Heart left ventricle (tissue), 16 donors: Measurements from ENCODE around the gene MPDZ. TPM values are rescaled to one million over a fixed set of nuclear protein-coding genes. Genes with fewer than 3 reads are reported as not detected.

Source experiments
- ATAC-seq, 4 donors: fragments of 200-7000 bp; cut with Tn5 transposase; one replicate each; pipeline ENCODE4 v1.9.1; 2020 to 2022; ENCODE audit warnings: moderate library complexity in 4 of 4, mild to moderate bottlenecking in 3 of 4, moderate number of reproducible peaks in 1 of 4
- DNase-seq, 5 donors: peaks; one replicate each; pipeline ENCODE4 v3.0.0-alpha.2; 2020
- H3K27ac ChIP-seq, 12 donors: fragments of 200-600 bp; sonication (generic) in 4 of 12; one replicate each; pipeline versions ENCODE4 v1.5.0 to v1.8.0; 2016 to 2022; ENCODE audit warnings: mild to moderate bottlenecking in 2 of 12
- H3K27me3 ChIP-seq, 9 donors: fragments of 200-600 bp; sonication (generic) in 2 of 9; one replicate each; pipeline versions ENCODE4 v1.5.1 to v1.8.0; 2016 to 2022; ENCODE audit warnings: mild to moderate bottlenecking in 3 of 9
- H3K36me3 ChIP-seq, 9 donors: fragments of 200-600 bp; sonication (generic) in 2 of 9; one replicate each; pipeline versions ENCODE4 v1.5.0 to v1.8.0; 2018 to 2022; ENCODE audit warnings: mild to moderate bottlenecking in 2 of 9
- H3K4me1 ChIP-seq, 12 donors: fragments of 200-600 bp; sonication (generic) in 4 of 12; one replicate each; pipeline versions ENCODE4 v1.5.0 to v1.8.0; 2016 to 2022; ENCODE audit warnings: mild to moderate bottlenecking in 3 of 12
- H3K4me3 ChIP-seq, 12 donors: fragments of 200-600 bp; sonication (generic) in 4 of 12; one replicate each; pipeline versions ENCODE4 v1.5.0 to v1.8.0; 2017 to 2022; ENCODE audit warnings: mild to moderate bottlenecking in 9 of 12, moderate library complexity in 4 of 12
- H3K9me3 ChIP-seq, 12 donors: fragments of 200-600 bp; sonication (generic) in 4 of 12; one replicate each; pipeline versions ENCODE4 v1.5.0 to v1.8.0; 2016 to 2022; ENCODE audit warnings: mild to moderate bottlenecking in 1 of 12
- POLR2A ChIP-seq, 2 donors: fragments of 450-650 bp; IDR thresholded peaks; one replicate each; pipeline ENCODE4 v1.6.1; 2017; ENCODE audit warnings: antibody characterized with exemption in 2 of 2, mild to moderate bottlenecking in 2 of 2, moderate library complexity in 2 of 2
- WGBS, 4 donors: extraction: QIAGEN DNeasy Blood & Tissue Kit in 2 of 4; methylation state at CpG; one replicate each; pipeline versions ENCODE4 v1.1.5 to v1.1.7; 2013 to 2018; 5-methylcytosine and 5-hydroxymethylcytosine counted together
- intact Hi-C, 10 donors: fragments of 100-400 bp; cut with DNase I; formaldehyde crosslinking; loops; one replicate each; pipeline versions ENCODE4 v1.11.1 to v1.14.2; 2022
- polyA plus RNA-seq, 2 donors: library from polyadenylated mRNA; stranded (reverse); fragments of 200-250 nt; gene quantifications; one replicate each; pipeline ENCODE4 v1.2.3, GENCODE V29; 2013
- total RNA-seq, 9 donors: library from RNA; depleted of rRNA in 2 of 9; stranded (reverse); fragments of >200 nt in 2 of 9; fragmentation: NEBNext Ultra II Directional in 3 of 9; extraction: Animal tissue kit (Norgen Biotek cat#: 25700) in 3 of 9; gene quantifications; one replicate each; pipeline versions ENCODE4 v1.1.0 to v1.2.4, GENCODE V29; 2016 to 2023
- TF ChIP-seq, protein P1 (sequence below), 12 donors: fragments of 200-600 bp; sonication (generic) in 4 of 12; IDR thresholded peaks; one replicate each; pipeline versions ENCODE4 v1.5.0 to v1.8.0; 2018 to 2022; ENCODE audit warnings: antibody characterized with exemption in 12 of 12, mild to moderate bottlenecking in 5 of 12
- donor health status: ischemic (EF 13 %, LVEDD 7.1; RV severe dilation, severe dysfunction).
- donor health status: healthy with polysubstance abuse.
- donor health status: DM: no; HTN: yes; CAD: no.
- donor health status: DM: no; HTN: no; CAD: no.
- donor health status: ischemic (EF 25% LVEDD 6.9; RV normal size, moderate dysfunction).
- donor health status: ischemic (EF 25% LVEDD 5.7; RV mildly dilated, moderate dysfunction).
- donor health status: healthy.
- donor health status: DM: yes; HTN: yes; CAD: no.
- donor health status: ischemic (EF 35%, LVEDD 5.7; RV mildly dilated, moderate dysfunction).
- donor health status: nonischemic (EF 11% LVEDD 7.7; RV severe dilation, severe dysfunction).
- donor health status: DM: yes; HTN: yes; CAD: no.
- donor health status: PGD.
- donor health status: ischemic (EF 29% LVEDD 5.4; RV normal size, mild dysfunction).
- donor health status: nonischemic (EF 23%, LVEDD 6.1; RV moderate dilation, normal function).

The MPDZ gene
- total and polyA plus RNA-seq, 11 donors: 19.5 to 106 (median 64.8) TPM

DNA sequence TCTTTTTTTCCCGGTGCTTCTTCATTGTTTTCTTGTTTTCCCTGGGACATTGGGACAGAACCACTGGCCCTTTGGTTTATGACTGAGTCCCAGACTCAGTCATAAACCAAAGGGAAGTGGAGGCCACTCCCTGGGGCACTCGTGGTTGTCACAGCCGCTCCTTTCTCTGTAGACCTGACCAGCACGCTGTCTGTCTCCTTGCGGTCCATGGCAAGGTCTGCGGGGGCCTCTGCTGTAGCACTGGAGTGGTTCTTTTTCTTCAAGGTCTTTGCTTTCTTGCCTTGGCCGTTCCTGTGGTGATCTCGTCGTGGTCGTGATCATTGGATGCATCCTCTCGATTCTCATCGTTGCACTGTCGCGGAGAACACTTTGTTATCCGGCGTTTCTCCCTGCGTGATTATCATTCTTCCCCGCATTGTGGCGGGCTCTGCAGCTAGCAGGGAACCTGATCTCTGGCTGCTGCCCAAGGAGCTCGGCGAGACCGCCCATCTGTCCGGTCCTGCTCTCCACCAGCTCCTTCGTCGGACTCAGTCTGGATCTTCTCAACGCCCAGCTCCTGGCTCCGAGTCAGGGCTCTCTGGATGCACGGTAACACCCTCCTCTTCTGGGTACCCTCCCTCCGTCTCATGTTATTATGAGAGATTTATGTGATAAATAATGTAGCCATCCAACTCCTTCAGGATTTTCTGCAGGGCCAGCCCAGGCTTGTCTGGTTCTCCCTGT, 43.5 kb upstream of the MPDZ start:
- peaks cover 0 to 10% (median 2%) of the 10 kb centered on the region in 12 donors for H3K9me3 ChIP-seq
- 85 to 89% (median 87%) methylated on average over 29 of the region's 29 CpGs for WGBS, 4 donors
- no peak overlapping the region for H3K27ac ChIP-seq
- DNase-seq (peak in 1 of 5 donors; percentile 34), ATAC-seq (no peak)
- H3K36me3 ChIP-seq: no peaks in the 10 kb centered on the region
- H3K27me3 ChIP-seq: no peaks in the 10 kb centered on the region
- no peak overlapping the region for H3K4me3 ChIP-seq
- peaks cover 0 to 9% (median 0%) of the 10 kb centered on the region in 12 donors for H3K4me1 ChIP-seq
- intact Hi-C loops: loop anchor here in 1 of 10 donors (10.0 kb wide), 2 partner anchors 58 to 98 kb away; no protein-coding TSS in a partner anchor
- no peak for TF ChIP-seq POLR2A (IDR thresholded peaks at IDR 0.05)
- TF ChIP-seq, protein P1, sequence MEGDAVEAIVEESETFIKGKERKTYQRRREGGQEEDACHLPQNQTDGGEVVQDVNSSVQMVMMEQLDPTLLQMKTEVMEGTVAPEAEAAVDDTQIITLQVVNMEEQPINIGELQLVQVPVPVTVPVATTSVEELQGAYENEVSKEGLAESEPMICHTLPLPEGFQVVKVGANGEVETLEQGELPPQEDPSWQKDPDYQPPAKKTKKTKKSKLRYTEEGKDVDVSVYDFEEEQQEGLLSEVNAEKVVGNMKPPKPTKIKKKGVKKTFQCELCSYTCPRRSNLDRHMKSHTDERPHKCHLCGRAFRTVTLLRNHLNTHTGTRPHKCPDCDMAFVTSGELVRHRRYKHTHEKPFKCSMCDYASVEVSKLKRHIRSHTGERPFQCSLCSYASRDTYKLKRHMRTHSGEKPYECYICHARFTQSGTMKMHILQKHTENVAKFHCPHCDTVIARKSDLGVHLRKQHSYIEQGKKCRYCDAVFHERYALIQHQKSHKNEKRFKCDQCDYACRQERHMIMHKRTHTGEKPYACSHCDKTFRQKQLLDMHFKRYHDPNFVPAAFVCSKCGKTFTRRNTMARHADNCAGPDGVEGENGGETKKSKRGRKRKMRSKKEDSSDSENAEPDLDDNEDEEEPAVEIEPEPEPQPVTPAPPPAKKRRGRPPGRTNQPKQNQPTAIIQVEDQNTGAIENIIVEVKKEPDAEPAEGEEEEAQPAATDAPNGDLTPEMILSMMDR (IDR thresholded peaks at IDR 0.05): no peak

DNA sequence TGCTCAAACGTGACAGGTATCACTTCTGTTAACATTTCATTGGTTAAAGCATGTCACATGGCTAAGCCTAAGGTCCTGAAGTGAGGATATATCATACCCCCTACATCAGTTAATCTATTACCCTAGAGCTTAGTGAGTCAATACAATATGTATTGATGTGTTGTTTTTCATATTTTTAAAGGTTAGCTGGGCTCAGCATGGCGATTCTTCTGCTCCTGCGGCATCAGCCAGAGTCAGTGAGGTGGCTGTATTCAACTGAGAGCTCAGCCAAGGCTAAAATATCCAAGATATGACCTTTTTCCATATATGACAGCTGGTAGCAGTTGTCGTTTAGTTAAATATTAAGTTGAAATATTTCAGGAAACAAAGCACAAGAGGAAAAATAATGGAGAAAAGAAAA, 38.5 kb upstream of the MPDZ start:
- ATAC-seq (no peak), DNase-seq (no peak)
- H3K27ac ChIP-seq: no peak overlapping the region
- peaks cover 0 to 4% (median 0%) of the 10 kb centered on the region in 12 donors for H3K4me1 ChIP-seq
- no peaks in the 10 kb centered on the region for H3K27me3 ChIP-seq
- H3K9me3 ChIP-seq: peaks cover 0 to 18% (median 4%) of the 10 kb centered on the region in 12 donors
- intact Hi-C loops: no loop called here
- H3K36me3 ChIP-seq: no peaks in the 10 kb centered on the region
- TF ChIP-seq POLR2A (IDR thresholded peaks at IDR 0.05): no peak
- TF ChIP-seq, protein P1 (IDR thresholded peaks at IDR 0.05): no peak
- WGBS, 4 donors: 96 to 99% (median 96%) methylated on average over 4 of the region's 4 CpGs
- no peak overlapping the region for H3K4me3 ChIP-seq

DNA sequence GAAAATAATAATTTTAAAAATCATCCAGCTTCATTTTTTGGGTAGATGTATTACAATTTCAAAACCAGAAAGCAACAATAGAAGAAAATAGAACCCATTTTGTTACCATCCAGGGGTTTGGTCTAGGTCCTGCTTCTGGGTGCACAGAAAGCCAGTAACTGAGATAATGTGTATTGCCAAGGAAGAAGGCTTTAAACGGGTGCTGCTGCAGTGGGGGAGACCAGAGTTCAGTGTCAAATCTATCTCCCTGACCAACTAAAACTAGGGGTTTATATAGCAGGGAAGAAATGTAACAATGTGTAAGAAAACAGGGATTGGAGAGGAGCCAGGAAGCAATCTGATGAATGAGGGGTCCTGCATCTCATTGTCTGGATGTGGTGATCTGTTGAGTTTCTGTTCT, 17.5 kb upstream of the MPDZ start:
- Histone ChIP-seq H3K36me3 (no peaks in the 10 kb centered on the region), H3K4me1 (peaks cover 0 to 8% (median 0%) of the 10 kb centered on the region in 12 donors), H3K27me3 (no peaks in the 10 kb centered on the region), H3K27ac (no peak overlapping the region), H3K4me3 (no peak overlapping the region), H3K9me3 (no peaks in the 10 kb centered on the region)
- TF ChIP-seq POLR2A (IDR thresholded peaks at IDR 0.05): no peak
- TF ChIP-seq, protein P1 (IDR thresholded peaks at IDR 0.05): no peak
- ATAC-seq: no peak
- WGBS, 4 donors: 77 to 97% (median 90%) methylated on average over 1 of the region's 1 CpG
- intact Hi-C loops: loop anchor here in 1 of 10 donors (2.0 kb wide), 1 partner anchor 14 kb away; no protein-coding TSS in a partner anchor
- no peak for DNase-seq

DNA sequence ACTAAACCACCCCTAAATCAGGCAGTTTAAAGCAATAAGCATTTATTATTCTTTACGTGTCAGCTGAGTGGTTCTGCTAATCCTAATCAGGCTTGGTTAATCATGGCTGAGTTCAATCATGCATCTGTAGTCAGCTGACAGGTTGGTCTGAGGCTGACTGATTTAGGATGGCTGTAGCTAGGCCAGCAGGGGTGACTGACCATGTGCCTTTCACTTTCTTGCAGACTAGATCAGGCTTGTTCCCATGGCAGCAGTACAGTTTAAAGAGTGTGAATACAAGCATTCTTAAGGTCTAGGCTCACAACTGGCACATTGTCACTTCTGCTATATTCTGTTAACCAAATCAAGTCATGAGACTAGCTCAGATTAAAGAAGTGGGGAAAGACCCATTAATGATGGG, 16.1 kb upstream of the MPDZ start:
- peaks cover 0 to 8% (median 0%) of the 10 kb centered on the region in 12 donors for H3K4me1 ChIP-seq
- intact Hi-C loops: no loop called here
- ATAC-seq: peak in 1 of 4 donors; percentile 52
- H3K9me3 ChIP-seq: no peaks in the 10 kb centered on the region
- no peaks in the 10 kb centered on the region for H3K27me3 ChIP-seq
- no peak overlapping the region for H3K4me3 ChIP-seq
- no peak for DNase-seq
- no peaks in the 10 kb centered on the region for H3K36me3 ChIP-seq
- 48 to 70% (median 56%) methylated on average over 1 of the region's 1 CpG for WGBS, 4 donors
- H3K27ac ChIP-seq: no peak overlapping the region
- no peak for TF ChIP-seq POLR2A (IDR thresholded peaks at IDR 0.05)
- TF ChIP-seq, protein P1 (IDR thresholded peaks at IDR 0.05): no peak
